AG09309 (cell line): ENCODE results near the gene TTPAL.

Experiments
- DNase-seq: peaks from one replicate; pipeline ENCODE4 v3.0.0-alpha.2; 2010; ENCODE audit warnings: low read depth
- H3K4me3 ChIP-seq: 2 replicates; pipeline ENCODE4 v1.5.1; 2011; ENCODE audit warnings: mild to moderate bottlenecking, low read depth, low read length, moderate library complexity; ENCODE audit not compliant: control insufficient read depth
- TF ChIP-seq, protein P1 (sequence below): IDR thresholded peaks from 2 replicates; pipeline ENCODE4 v1.5.1; 2011; ENCODE audit warnings: mild to moderate bottlenecking, low read depth, low read length, inconsistent platforms; ENCODE audit not compliant: insufficient read depth, control insufficient read depth; ENCODE audit errors: missing control alignments

Gene TTPAL

DNA sequence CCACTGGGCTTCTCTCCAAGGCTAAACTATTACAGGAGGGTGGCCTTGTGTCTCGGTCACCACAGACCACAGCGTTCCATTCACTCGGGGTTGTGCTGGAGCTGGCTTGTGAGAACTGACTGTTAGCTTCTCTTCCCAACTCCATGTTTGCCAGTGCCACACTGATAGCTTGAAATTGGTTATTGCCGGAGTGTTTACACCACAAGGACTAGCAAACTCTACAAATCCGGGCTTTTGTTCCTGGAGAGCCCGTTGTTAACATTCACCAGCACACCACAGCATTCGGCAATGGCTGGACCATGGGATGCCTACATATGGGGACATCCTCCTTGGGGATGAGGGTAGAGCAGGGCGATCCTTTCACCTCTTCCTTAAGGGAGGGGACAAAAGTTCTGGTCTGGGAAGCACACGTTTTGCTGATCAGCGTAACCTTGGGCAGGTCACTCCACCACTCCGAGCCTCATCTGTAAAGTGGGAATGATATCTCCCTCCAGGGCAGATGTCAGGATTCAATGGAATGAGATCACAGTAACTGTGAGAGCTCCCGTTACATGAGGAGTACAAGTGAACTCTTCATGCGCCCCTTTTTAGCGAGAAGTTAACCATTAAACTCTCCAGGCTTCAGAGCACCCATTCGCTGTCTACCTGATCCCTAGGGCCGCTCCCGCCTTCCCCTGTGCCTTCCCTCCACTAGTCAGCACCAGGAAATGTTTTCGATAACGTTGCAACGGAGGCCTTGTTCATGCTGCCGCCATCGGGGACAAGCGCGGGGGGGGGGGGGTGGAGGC, 41.7 kb upstream of the TTPAL start:
- H3K4me3 ChIP-seq: no peak overlapping the region
- DNase-seq: no peak
- TF ChIP-seq, protein P1, sequence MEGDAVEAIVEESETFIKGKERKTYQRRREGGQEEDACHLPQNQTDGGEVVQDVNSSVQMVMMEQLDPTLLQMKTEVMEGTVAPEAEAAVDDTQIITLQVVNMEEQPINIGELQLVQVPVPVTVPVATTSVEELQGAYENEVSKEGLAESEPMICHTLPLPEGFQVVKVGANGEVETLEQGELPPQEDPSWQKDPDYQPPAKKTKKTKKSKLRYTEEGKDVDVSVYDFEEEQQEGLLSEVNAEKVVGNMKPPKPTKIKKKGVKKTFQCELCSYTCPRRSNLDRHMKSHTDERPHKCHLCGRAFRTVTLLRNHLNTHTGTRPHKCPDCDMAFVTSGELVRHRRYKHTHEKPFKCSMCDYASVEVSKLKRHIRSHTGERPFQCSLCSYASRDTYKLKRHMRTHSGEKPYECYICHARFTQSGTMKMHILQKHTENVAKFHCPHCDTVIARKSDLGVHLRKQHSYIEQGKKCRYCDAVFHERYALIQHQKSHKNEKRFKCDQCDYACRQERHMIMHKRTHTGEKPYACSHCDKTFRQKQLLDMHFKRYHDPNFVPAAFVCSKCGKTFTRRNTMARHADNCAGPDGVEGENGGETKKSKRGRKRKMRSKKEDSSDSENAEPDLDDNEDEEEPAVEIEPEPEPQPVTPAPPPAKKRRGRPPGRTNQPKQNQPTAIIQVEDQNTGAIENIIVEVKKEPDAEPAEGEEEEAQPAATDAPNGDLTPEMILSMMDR: no peak

DNA sequence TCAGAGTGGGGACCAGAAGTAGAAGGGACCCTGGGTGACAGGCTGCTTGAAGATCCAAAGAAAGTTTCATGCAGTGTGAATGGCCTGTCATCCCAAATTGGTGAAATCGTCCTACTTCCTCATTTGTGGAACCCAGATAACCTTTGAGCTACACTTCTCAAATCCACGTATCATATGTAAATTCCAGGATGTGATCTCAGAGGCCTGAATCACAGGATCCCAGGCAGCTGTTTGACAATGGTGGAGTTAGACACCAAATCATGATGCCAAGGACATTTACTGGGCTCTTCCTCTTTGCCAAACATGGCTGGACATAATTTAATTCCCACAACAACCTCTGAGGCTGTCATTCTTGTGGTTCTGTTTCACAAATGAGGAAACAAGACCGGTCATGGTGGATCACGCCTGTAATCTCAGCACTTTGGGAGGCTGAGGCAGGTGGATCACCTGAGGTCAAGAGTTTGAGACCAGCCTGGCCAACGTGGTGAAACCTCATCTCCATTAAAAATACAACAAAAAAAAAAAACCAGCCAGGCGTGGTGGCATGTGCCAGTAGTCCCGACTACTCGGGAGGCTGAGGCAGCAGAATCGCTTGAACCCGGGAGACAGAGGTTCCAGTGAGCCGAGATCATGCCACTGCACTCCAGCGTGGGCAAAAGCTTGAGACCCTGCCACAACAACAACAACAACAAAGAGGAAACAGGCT, 39.9 kb upstream of the TTPAL start:
- no peak for DNase-seq
- no peak overlapping the region for H3K4me3 ChIP-seq
- TF ChIP-seq, protein P1: no peak

DNA sequence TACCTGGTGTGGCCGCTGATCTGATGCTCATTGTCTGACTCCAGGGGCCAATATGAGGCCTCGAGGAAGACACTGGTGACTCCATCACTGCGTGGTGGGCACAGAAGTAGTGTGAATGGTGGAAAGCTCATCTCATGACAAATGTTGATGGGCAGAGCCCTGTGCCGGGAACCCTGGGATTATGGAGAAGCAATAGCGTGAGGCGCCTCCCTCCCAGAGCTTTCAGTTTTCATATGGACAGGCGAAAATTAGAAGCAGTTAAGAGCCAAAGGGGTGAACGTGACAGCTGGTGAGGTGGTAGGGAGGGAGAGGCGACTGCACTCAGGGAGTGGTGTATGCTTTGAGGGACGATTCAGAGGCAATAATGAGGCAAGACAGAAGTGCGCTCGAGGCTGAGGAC, 39.3 kb upstream of the TTPAL start:
- no peak for DNase-seq
- TF ChIP-seq, protein P1: no peak
- H3K4me3 ChIP-seq: no peak overlapping the region

DNA sequence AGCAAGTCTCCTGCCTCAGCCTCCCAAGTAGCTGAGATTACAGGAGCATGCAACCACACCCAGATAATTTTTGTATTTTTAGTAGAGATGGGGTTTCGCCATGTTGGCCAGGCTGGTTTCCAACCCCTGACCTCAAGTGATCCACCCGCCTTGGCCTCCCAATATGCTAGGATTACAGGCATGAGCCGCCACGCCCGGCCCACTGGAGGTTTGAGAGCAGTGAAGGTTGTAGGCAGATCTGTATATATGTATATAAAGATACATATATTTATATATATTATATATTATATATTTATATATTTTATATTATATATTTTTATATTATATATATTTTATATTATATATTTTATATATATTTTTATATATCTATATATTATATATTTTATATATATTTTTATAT, 38.2 kb upstream of the TTPAL start:
- TF ChIP-seq, protein P1: no peak
- no peak overlapping the region for H3K4me3 ChIP-seq
- DNase-seq: no peak

DNA sequence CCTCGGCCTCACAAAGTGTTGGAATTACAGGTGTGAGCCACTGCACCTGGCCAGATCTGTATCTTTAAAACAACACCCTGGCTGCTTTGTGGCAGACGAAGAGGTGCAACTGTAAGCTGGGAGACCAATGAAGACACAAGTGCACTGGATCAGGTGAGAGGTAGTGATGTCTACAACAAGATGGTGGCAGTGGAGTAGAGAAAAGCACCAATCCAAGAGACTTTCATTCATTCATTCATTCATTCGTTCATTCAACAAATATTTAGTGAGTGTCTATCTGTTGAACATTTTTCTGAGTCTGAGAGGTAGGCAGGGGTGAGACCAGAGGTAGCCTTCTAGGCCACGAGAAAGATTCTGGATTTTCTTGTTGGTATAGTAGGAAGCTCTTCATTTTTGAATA, 36.9 kb upstream of the TTPAL start:
- no peak overlapping the region for H3K4me3 ChIP-seq
- TF ChIP-seq, protein P1: no peak
- no peak for DNase-seq

DNA sequence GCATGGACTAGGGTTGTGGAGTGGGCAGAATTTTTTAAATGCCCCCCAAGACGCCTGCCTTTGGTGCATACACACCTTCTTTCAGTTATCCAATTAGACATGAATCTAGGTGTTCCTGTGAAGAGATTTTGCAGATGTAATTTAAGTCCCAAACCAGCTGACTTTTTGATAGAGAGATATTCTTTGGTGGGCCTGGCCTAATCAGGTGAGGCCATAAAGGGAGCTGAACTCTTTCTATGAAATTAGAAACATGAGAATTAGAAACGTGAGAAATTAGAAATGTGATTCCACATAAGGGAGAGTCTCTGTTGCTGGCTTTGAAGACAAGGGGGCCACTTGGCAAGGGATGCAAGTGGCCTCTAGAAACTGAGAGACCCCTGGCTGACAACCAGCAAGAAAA, 36.4 kb upstream of the TTPAL start:
- H3K4me3 ChIP-seq: no peak overlapping the region
- TF ChIP-seq, protein P1: no peak

More for the DNA sequence above, 36.4 kb upstream of the TTPAL start:
- DNase-seq: no peak
